Stimulated activated naive CD8-positive, alpha-beta T cell treated with anti-CD3 and anti-CD28 coated beads, Interleukin-15, Interleukin-2, amounts not matched to agents 100 U/mL and 50 U/mL, for 24 hours (primary cell): ENCODE results near the gene TAPBPL.
A peak's percentile ranks its signal among the peaks of the same experiment; 100 is the strongest.
"Not testable (repeated sequence)": the region's sequence is repeated elsewhere in the genome, so short reads cannot be mapped to it uniquely, and the experiment has no call there.

ENCODE experiments used
- ATAC-seq: fragments of 150-1000 bp; cut with Tn5 transposase; one replicate; pipeline ENCODE4 v1.10.0; 2021
- DNase-seq: peaks from one replicate; pipeline ENCODE4 v3.0.0; 2021

Gene TAPBPL

DNA sequence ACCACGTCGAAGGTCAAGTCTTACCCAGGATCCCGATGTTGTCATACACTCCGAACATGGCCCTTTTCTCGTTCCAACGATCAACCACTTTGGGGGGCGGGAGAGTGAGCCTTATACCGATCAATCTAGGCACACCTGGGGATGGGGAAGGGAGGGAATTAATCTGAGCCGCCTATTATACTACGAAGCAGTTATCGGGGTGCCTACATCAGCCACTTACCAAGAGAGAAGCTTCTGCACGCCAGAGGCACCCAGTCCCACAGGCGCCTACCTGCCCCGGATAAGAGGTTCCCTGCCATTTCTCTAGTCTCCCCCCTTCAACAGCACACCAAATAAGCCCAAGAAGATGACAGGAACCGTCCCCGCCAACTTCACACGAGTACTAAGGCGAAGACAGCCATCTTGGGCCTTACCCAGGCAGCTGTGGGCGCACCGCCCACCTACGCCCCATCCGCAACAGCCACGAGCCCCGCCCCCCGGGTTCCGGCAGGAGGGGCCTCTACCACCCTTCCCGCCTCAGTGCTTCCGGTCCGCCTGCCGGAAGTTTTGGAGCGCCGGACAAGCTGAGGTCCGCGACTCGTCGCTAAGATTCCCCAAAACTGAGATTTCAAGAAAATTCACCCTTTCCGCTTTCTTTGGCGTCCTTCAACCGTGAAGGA lies 41.1 kb downstream of the TAPBPL start, which contains the start of gene MRPL51:
Gene MRPL51 (minus strand): TSS at position 425 of the 659 bp plus-strand sequence. CDS start 126 bp downstream, at position 299.
- ATAC-seq (peak; percentile 82), DNase-seq (peak; percentile 100)

DNA sequence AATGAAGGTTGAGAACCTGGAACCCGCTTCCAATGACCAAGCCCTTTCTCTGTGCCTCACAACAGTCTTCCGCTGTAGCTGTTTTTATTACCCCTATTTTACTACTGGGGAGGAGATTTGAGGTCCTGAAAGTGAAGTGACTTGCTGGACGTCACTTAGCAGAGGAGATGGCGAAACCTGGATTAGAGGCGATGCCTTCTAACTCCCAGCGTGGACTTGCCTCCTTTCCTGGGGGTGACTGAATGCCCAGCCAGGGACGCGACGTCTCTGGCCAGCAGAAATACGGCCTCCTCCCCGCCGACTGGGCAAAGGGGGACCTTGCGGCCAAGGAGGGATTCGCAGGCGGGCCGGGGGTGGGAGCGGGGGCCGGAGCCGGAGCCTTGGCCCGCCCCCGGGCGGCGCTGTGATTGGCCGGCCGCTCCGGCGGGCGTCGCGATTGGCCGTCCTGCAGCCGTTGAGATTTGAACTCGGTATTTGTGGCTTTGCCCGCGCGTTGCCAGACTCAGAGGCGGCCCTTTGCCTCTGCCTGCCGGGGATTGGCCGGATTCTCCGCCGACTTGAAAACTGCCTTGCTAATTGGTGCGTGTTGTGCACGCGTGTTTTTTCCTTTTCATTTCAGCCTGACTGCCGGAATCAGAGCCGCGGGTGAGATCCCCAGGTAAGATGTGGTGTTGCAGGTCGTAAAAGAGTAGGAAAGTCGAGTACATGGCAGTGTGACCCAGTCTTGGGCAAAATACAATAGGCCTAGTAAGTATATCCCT lies 41.8 kb downstream of the TAPBPL start, which contains the start of gene NCAPD2:
Gene NCAPD2 (plus strand): TSS at position 606 of the 761 bp plus-strand sequence. CDS start 997 bp downstream, outside the sequence.
- DNase-seq (peak; percentile 94), ATAC-seq (peak; percentile 92)

DNA sequence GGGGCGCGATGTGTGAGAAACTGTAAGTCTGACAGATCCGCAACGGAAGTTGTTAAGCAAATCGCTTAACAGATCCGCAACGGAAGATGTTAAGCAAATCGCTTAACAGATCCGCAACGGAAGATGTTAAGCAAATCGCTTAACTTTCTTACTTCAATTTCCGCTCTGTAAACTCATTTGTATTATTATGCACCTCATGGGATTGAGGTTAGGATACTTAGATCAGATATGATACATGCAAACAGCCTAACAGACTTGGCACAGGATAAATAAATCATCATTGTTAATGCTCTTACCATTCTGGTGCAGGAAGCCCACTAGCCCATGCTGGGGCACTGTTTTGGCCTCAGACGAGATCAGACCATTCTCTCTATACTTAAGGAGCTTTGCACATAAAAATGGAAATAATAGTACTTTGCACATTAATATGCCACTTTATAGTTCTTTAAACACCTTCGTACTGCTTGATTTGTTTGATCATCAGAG lies 42.5 kb downstream of the TAPBPL start:
- DNase-seq (peak; percentile 12), ATAC-seq (peak; percentile 1)

DNA sequence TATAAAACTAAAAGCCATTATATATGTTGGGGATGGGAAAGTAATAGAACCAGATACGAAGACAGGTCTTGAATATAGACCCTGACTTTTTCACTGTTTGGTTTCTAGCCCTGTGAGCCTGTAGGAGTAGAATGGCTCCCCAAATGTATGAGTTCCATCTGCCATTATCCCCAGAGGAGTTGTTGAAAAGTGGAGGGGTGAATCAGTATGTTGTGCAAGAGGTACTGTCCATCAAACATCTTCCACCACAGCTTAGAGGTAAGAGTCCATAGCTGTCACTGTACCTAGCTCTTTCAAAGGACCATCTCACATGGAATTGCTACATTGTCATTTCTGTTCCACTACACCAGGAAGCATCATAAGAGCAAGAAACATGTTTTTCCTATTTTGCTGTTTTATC lies 43.1 kb downstream of the TAPBPL start:
- DNase-seq: no peak

DNA sequence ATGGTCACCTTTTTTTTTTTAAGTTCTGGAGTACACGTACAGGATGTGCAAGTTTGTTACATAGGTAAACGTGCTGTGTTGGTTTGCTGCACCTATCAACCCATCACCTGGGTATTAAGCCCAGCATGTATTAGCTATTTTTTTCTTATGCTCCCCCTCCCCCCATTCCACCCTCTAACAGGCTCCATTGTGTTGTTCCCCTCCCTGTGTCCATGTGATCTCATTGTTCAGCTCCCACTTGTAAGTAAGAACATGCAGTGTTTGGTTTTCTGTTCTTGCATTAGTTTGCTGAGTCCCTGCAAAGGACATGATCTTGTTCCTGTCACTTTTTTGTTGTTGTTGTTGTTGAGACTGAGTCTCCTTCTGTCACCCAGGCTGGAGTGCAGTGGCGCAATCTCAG lies 45.4 kb downstream of the TAPBPL start:
- not testable (repeated sequence) for ATAC-seq, DNase-seq

More for the DNA sequence above, 43.1 kb downstream of the TAPBPL start:
- no peak for ATAC-seq

DNA sequence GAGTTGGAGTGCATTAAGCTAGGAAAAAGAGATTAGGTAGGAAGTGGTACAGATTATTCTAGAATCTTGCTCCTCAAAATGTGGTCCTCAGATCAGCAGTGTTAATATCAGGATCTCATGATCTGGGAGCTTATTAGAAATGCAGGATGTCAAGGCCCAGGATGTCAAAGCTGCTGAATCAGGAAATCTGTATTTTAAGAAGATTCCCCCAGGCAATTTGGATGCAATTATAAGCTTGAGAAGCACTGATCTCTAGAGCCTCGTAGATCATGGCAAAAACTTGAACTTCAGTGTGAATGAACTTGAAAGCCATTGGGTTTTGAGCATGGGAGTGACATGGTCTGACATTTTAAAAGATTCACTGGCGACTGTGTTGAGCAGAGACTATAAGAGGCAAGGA lies 48.6 kb downstream of the TAPBPL start:
- DNase-seq: no peak
- ATAC-seq: no peak

DNA sequence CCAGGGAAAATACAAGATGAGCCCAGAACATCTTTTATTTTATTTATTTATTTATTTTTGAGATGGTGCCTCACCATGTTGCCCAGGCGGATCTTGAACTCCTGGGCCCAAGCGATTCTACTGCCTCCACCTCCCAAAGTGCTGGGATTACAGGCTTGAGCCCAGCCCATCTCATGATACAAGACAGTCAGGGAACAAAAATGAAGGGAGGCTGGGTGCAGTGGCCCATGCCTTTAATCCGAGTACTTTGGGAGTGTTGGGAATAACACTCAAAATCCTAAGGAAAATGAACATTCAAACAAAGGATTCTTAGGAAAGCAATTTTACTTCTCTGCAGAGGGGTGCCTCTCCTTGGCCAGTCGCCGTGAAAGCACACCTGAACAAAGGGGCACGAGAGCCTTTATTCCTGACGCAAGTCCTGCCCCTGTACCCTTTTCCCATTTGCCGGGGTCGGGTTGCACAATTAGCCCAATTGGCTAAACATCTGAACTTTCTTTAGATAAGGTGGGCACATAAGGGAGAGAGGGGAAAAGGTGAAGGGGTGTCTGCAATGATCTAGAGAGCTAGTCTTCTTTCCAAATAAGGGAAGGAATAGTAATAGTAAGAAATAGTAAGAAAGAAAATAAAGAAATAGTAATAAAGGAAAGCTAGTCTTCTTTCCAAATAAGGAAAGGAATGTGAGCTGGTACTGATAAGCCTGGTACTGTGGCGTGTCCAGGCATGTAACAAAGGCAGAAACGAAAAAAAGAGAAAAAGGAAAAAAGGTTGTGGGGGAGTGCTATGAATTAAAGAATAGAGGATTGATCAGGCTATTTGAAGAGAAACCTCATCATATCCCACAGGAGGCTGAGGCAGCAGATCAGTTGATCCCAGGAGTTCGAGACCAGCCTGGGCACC lies 55.5 kb downstream of the TAPBPL start:
- DNase-seq (no peak), ATAC-seq (no peak)

DNA sequence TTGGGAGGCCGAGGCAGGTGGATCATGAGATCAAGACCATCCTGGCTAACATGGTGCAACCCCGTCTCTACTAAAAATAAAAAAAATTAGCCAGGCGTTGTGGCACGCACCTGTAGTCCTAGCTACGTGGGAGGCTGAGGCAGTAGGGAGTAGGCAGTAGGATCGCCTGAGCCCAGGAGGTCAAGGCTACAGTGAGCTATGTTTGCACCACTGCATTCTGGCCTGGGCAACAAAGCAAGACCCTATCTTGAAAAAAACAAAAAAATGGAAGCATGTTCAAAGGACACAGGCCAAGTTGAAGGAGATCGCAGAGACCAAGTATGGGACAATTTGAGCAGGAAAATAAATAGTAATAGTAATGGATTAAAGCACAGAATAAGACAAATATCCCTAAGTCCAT lies 56.2 kb downstream of the TAPBPL start:
- DNase-seq (no peak), ATAC-seq (no peak)
